Fibroblast of lung (primary cell): ENCODE data around the gene TECR. TPM values are rescaled to one million over a fixed set of nuclear protein-coding genes. Genes with fewer than 3 reads are reported as not detected.

ENCODE experiments used
- DNase-seq, 2 donors: peaks; one replicate each; pipeline versions ENCODE4 v3.0.0 to v3.0.0-alpha.2; 2010; ENCODE audit warnings: low read depth in 2 of 2
- H2AFZ ChIP-seq: 2 replicates; pipeline ENCODE4 v1.5.1; 2012; ENCODE audit warnings: low read length, control low read depth, inconsistent platforms
- H3K27ac ChIP-seq: 2 replicates; pipeline ENCODE4 v1.5.1; 2011; ENCODE audit warnings: low read length, control low read depth; ENCODE audit not compliant: insufficient read depth
- H3K27me3 ChIP-seq: 2 replicates; pipeline ENCODE4 v1.5.1; 2011; ENCODE audit warnings: mild to moderate bottlenecking, low read length; ENCODE audit not compliant: control insufficient read depth, insufficient read depth
- H3K36me3 ChIP-seq: 2 replicates; pipeline ENCODE4 v1.5.1; 2011; ENCODE audit warnings: low read length; ENCODE audit not compliant: control insufficient read depth, insufficient read depth
- H3K4me1 ChIP-seq: 2 replicates; pipeline ENCODE4 v1.5.1; 2011; ENCODE audit warnings: low read length; ENCODE audit not compliant: control insufficient read depth, insufficient read depth; ENCODE audit errors: extremely low read depth
- H3K4me2 ChIP-seq: 2 replicates; pipeline ENCODE4 v1.5.1; 2011; ENCODE audit warnings: low read length, control low read depth; ENCODE audit not compliant: insufficient read depth; ENCODE audit errors: extremely low read depth
- H3K4me3 ChIP-seq, 4 experiments: fragments of 200-600 bp in 1 of 4; sonication (generic) in 1 of 4; replicated peaks in 1 of 4; 2 replicates each; pipeline ENCODE4 v1.5.1; 2011 to 2016; ENCODE audit warnings: low read length in 4 of 4, low read depth in 3 of 4, mild to moderate bottlenecking in 3 of 4, control low read depth in 2 of 4, inconsistent platforms in 1 of 4, mixed read lengths in 1 of 4; ENCODE audit not compliant: insufficient read depth in 1 of 4; ENCODE audit errors: control extremely low read depth in 1 of 4
- H3K79me2 ChIP-seq: 2 replicates; pipeline ENCODE4 v1.5.1; 2012; ENCODE audit warnings: mild to moderate bottlenecking, low read length, inconsistent platforms; ENCODE audit not compliant: control insufficient read depth, insufficient read depth
- H3K9ac ChIP-seq: 2 replicates; pipeline ENCODE4 v1.5.1; 2011; ENCODE audit warnings: mild to moderate bottlenecking, low read length, control low read depth; ENCODE audit not compliant: insufficient read depth
- H3K9me3 ChIP-seq: 2 replicates; pipeline ENCODE4 v1.5.1; 2012; ENCODE audit warnings: low read depth, low read length; ENCODE audit not compliant: control insufficient read depth, insufficient read depth
- H4K20me1 ChIP-seq: 2 replicates; pipeline ENCODE4 v1.5.1; 2011; ENCODE audit warnings: low read length; ENCODE audit not compliant: control insufficient read depth, insufficient read depth; ENCODE audit errors: extremely low read depth
- EZH2 ChIP-seq: IDR thresholded peaks from 2 replicates; pipeline ENCODE4 v1.5.1; 2012; ENCODE audit warnings: low read length, control low read depth, mild to moderate bottlenecking; ENCODE audit errors: missing control alignments
- polyA plus RNA-seq, 2 donors: library from polyadenylated mRNA; depleted of rRNA in 1 of 2; stranded (reverse) in 1 of 2; unstranded in 1 of 2; fragments of >200 nt; gene quantifications; 2 replicates each; pipeline ENCODE4 v1.2.1, GENCODE V29; 2011 to 2012; ENCODE audit warnings: missing spikeins in 1 of 2
- total RNA-seq: library from RNA; depleted of rRNA; stranded (reverse); fragments of >200 nt; gene quantifications from 2 replicates; pipeline ENCODE4 v1.2.1, GENCODE V29; 2014
- TF ChIP-seq, protein P1 (sequence below), 2 donors: IDR thresholded peaks in 1 of 2; conservative IDR thresholded peaks in 1 of 2; 1 replicate in 1 of 2; 2 replicates in 1 of 2; pipeline ENCODE4 v1.5.1; 2011 to 2012; ENCODE audit warnings: low read length in 2 of 2, control low read depth in 1 of 2, inconsistent platforms in 1 of 2, low read depth in 1 of 2, mild to moderate bottlenecking in 1 of 2

Gene TECR
- total and polyA plus RNA-seq, 2 donors (not counting 1 experiment from before 2014, with no cell fraction given) = 34.0 to 73.4 TPM

DNA sequence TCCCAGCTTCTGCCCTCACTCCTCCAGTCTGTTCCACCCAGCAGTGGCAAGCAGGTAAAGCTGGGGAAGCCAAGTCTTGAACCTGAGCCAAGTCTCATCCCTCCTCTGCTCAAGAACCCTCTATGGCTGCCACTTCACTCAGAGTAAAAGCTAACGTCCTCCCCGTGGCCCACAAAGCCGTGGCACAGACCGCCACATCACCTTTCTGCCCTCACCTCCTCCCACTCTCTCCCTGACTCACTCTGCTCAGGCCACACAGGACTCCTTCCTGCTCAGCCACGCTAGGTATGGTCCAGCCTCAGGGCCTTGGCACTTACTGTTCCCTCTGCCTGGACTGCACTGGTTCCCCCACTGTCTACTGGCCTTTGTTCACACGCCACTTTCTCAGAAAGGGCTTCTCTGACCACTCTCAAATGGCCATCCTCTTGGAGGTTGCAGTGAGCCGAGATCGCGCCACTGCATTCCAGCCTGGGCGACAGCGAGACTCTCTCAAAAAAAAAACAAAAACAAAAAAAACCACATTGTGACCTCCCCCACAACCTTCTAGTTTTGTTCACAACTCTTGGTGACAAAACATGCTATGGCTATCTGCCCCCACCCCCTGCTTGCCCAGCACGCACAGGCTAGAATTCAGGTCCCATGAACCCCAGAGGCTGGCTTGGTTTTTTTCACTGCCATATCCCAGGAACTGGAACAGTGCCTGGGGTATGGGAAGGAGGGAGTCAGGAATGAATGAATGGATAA lies 26.7 kb downstream of the TECR start:
- H3K79me2 ChIP-seq = peaks cover 2% of the 10 kb centered on the region
- TF ChIP-seq EZH2 = no peak
- TF ChIP-seq, protein P1, sequence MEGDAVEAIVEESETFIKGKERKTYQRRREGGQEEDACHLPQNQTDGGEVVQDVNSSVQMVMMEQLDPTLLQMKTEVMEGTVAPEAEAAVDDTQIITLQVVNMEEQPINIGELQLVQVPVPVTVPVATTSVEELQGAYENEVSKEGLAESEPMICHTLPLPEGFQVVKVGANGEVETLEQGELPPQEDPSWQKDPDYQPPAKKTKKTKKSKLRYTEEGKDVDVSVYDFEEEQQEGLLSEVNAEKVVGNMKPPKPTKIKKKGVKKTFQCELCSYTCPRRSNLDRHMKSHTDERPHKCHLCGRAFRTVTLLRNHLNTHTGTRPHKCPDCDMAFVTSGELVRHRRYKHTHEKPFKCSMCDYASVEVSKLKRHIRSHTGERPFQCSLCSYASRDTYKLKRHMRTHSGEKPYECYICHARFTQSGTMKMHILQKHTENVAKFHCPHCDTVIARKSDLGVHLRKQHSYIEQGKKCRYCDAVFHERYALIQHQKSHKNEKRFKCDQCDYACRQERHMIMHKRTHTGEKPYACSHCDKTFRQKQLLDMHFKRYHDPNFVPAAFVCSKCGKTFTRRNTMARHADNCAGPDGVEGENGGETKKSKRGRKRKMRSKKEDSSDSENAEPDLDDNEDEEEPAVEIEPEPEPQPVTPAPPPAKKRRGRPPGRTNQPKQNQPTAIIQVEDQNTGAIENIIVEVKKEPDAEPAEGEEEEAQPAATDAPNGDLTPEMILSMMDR (conservative IDR thresholded peaks at IDR 0.05 in 1 of 2, IDR thresholded peaks at IDR 0.05 in 1 of 2; ENCODE audit: low read depth in 1 of 2, low read length in 2 of 2) = no peak
- peak in 1 of 2 donors; percentile 79 for DNase-seq

DNA sequence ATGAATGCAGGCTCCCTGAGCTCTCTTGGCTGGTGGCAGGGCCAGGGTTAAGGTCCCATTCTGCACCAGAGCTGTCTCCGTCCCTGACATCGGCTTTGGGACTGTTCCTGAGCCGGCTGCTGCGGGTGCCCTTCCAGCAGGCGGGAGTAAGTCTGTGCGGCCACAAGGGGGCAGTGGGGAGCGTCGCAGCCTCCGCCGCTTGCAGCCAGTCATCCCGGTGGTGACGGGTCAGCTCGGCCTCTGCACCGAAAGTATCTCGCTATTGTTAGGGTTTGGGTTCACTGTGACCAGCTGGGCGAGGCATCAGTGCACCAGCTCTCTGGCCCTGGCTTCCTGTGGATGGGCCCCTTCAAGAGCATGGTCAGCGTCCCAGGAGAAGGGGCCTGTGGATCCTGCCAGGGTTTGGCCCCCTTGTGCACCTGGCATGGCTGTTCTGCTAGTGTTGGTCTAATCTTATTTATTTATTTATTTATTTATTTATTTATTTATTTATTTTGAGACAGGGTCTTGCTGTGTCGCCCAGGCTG lies 27.3 kb downstream of the TECR start:
- Histone ChIP-seq H3K27ac (no peak overlapping the region), H3K27me3 (no peaks in the 10 kb centered on the region), H2AFZ (peak overlapping the region; percentile 55), H4K20me1 (no peaks in the 10 kb centered on the region), H3K9ac (no peak overlapping the region), H3K79me2 (peaks cover 2% of the 10 kb centered on the region), H3K4me2 (peak overlapping the region; percentile 75), H3K4me1 (peaks cover 3% of the 10 kb centered on the region), H3K9me3 (no peaks in the 10 kb centered on the region), H3K4me3 (peak overlapping the region in 1 of 4 experiments; percentile 22), H3K36me3 (no peaks in the 10 kb centered on the region)
- no peak for TF ChIP-seq EZH2
- TF ChIP-seq, protein P1 (conservative IDR thresholded peaks at IDR 0.05 in 1 of 2, IDR thresholded peaks at IDR 0.05 in 1 of 2; ENCODE audit: low read depth in 1 of 2, low read length in 2 of 2) = peak; percentile 91 to 93
- peak; percentile 73 to 75 for DNase-seq

More for the DNA sequence above, 26.7 kb downstream of the TECR start:
- Histone ChIP-seq H3K4me1 (no peaks in the 10 kb centered on the region), H3K27ac (no peak overlapping the region), H3K36me3 (no peaks in the 10 kb centered on the region), H2AFZ (no peak overlapping the region), H3K9me3 (no peaks in the 10 kb centered on the region), H3K4me2 (peak overlapping the region; percentile 63), H3K27me3 (no peaks in the 10 kb centered on the region), H4K20me1 (no peaks in the 10 kb centered on the region), H3K9ac (no peak overlapping the region), H3K4me3 (peak overlapping the region in 1 of 4 experiments; percentile 22)

DNA sequence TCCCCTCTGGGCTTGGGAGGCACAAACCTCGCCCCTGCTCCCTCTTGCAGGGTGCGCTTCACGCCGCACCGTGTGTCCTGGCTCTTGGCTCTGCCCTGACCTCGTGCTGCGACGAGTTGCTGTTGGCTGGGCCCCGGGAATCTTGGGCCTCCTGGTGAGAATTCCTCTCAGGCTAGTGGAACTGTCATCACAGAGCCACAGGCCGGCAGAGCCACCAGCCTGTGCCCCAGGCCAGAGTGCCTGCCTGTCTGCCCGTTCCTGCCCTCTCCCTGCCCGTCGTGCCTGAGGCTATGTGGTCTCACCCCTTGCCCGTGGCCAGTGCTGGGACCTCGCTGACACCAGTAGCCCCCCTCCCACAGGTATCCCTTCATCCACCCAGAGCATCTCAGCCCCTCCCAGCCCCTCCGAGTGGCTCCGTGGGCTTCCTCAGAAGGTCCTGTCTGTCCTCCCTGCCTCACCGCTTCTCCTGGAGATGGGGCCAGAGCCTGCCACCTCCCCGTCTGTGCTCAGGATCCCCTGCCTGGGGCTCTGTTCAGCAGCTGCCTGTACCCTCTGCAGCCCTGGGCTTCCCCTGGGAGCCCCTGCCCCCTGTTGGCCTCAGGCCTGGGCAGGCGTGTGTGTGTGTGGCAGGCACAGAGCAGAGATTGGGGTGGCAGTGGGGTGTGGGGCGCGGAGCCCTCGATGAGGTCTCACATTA lies 29.1 kb downstream of the TECR start:
- no peaks in the 10 kb centered on the region for H3K9me3 ChIP-seq
- peaks cover 7% of the 10 kb centered on the region for H3K4me1 ChIP-seq
- no peaks in the 10 kb centered on the region for H3K36me3 ChIP-seq
- H2AFZ ChIP-seq = no peak overlapping the region
- no peak overlapping the region for H3K9ac ChIP-seq
- H3K4me3 ChIP-seq = no peak overlapping the region
- H3K27me3 ChIP-seq = no peaks in the 10 kb centered on the region
- TF ChIP-seq, protein P1 (conservative IDR thresholded peaks at IDR 0.05 in 1 of 2, IDR thresholded peaks at IDR 0.05 in 1 of 2; ENCODE audit: low read depth in 1 of 2, low read length in 2 of 2) = no peak
- TF ChIP-seq EZH2 = no peak
- no peak overlapping the region for H3K4me2 ChIP-seq
- DNase-seq = no peak
- H3K27ac ChIP-seq = no peak overlapping the region
- H3K79me2 ChIP-seq = peaks cover 2% of the 10 kb centered on the region
- no peaks in the 10 kb centered on the region for H4K20me1 ChIP-seq
